CD4-positive, alpha-beta T cell treated with Interleukin-15 for 1 hour (primary cell): ENCODE results near the gene SDHAF1.
A peak's percentile ranks its signal among the peaks of the same experiment; 100 is the strongest.
"Not testable (repeated sequence)": the region's sequence is repeated elsewhere in the genome, so short reads cannot be mapped to it uniquely, and the experiment has no call there.

Experiments
- DNase-seq: peaks from one replicate; pipeline ENCODE4 v3.0.0-alpha.2; 2020

The SDHAF1 gene

DNA sequence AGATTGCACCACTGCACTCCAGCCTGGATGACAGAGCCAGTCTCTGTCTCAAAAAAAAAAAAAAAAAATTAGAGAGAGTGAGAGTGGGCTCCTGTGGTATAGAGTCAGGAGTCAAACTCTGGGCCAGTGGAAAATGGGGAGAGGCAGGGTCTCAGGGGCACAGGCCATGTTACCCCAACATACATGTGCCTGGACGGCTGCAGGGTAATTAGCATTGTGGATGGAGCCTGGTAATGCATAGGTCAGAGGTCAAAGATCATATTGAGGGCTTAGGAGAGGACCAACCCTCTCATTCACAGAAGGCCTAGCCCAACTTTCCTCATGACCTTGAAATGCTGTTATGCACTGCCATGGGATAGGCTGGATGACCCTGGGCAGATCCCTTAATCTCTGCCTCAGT is 30.6 kb downstream of the SDHAF1 start:
- no peak for DNase-seq

DNA sequence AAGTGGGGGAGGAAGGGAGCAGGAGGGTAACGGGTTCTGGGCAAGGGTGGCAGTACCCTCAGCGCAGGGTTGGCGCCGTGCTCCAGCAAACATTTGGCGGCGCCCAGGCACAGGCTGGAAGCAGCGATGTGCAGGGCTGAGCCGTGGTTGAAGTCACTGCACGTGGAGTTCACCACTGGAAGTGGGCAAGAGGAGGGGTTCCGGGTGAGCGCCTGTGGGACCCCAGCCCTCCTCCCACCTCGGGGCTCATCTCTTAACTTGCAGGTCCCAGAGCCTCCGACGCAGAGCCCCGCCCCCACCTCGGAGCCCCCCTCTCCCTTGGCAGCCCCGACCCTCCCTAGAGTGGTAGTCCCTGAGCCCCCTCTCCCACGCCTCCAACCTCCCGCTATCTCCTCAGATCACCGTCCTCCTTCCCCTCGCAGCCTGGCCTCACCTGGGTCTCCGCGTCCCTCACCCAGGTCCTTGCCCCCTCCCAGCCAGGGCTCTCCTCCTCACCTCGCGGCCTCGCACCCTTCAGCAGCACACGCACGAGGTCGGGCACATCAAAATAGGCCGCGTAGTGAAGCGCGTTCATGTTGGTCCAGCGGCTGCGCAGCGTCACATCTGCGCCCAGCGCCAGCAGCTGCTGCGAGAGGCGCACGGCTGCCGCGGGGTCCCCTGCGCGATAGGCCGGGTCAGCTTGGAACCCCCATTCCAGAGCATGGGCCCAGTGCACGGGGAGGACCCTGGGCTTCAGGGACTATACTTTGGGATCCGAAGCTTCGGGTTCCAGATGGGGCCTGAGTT is 31.3 kb downstream of the SDHAF1 start:
- DNase-seq, result no peak

DNA sequence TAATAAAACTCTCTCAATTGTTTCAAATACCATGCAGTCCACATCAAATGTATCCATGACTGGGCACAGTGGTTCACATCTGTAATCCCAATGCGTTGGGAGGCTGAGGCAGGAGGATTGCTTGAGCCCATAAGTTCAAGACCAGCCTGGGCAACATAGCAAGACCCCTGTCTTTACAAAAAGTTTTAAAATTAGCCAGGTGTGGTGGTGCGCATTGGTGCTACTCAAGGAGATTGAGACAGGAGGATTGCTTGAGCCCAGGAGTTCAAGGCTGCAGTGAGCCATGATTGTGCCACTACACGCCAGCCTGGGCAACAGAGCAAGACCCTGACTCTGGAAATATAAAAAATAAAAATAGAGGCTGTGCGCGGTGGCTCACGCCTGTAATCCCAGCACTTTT is 32.7 kb downstream of the SDHAF1 start:
- DNase-seq, result no peak

DNA sequence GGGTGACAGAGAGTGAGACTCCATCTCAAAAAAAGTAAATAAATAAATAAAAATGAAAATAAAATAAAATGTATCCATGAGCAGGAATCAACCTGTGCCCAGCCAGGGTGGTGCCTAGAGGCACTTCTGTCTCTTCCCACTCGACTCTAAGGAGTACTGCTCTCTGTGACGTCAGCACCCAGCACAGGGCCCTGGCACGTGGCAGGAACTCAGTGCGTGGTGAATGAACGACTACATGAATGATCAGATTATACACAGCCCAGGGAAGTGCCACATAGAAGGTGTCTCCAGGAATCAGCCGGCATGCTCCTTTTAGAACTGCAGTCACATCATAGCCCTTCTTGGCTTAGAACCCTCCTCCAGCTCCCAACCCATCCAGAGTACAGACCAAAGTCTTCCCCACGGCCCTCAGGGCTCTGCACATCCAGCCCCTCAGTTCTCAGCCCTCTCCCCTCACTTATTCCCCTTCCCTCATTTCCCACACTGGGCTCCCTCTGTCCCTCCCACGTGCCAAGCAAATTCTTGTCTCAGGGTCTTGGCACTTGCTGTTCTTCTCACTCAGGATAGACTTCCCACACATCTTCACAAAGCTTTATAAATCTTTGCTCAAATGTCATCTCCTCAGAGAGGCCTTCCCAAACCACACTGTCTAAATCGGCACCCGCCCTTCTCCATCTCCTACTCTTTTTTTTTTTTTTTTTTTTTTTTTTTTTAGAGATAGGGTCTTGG is 33.5 kb downstream of the SDHAF1 start:
- DNase-seq, result no peak

DNA sequence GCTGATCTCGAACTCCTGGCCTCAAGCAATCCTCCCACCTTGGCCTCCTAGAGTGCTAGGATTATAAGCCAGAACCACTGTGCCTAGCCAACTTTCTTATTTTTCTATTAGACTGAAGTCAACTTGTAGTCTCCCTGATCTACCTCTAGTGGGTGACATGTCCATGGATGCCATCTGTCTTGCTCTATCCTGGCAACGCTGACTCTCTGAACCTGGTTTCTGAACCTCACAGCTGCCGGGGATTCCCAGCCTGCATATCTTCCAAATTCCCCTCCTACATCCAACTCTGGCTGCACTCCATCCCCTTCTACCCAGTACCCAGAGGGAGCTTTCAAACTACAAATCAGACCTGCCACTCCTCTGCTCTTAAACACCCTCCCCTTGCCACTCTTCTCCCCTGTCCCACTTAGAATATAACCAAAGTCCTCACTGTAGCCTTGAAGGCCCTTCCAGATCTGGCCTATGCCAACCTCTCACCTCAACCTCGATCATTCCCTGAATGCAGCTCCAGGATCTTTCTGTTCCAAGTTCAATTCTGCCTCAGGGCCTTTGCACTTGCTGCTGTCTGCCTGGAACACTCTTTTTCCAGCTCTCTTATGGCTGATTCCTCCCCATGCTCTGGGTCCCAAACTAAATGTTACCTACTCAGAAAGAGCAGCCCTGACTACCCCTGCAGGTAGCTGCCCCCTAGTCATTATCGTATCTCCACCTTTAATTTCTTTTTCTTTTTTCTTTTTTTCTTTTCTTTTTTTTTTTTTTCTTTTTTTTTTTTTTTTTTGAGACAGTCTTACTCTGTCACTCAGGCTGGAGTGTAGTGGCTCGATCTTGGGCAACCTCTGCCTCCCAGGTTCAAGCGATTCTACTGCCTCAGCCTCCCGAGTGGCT is 35.5 kb downstream of the SDHAF1 start:
- no peak for DNase-seq

DNA sequence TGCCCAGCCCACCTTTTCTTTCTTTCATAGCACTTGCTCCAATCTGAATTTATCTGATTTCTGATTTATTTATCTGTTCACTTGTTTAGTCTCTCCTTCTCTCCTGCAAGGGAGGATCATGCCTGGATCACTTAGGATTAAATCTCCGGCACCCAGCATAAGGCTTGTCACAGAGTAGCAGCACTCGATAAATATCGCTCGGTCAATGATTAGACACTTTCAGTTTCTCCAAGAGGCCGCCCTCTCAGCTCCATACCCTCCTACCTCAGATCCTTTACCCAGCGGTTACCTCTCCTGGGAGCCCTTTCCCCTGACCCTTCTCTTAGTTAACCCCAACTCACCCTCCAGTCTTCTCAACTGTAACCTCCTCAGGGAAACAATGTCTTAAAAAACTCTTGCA is 36.3 kb downstream of the SDHAF1 start:
- no peak for DNase-seq

DNA sequence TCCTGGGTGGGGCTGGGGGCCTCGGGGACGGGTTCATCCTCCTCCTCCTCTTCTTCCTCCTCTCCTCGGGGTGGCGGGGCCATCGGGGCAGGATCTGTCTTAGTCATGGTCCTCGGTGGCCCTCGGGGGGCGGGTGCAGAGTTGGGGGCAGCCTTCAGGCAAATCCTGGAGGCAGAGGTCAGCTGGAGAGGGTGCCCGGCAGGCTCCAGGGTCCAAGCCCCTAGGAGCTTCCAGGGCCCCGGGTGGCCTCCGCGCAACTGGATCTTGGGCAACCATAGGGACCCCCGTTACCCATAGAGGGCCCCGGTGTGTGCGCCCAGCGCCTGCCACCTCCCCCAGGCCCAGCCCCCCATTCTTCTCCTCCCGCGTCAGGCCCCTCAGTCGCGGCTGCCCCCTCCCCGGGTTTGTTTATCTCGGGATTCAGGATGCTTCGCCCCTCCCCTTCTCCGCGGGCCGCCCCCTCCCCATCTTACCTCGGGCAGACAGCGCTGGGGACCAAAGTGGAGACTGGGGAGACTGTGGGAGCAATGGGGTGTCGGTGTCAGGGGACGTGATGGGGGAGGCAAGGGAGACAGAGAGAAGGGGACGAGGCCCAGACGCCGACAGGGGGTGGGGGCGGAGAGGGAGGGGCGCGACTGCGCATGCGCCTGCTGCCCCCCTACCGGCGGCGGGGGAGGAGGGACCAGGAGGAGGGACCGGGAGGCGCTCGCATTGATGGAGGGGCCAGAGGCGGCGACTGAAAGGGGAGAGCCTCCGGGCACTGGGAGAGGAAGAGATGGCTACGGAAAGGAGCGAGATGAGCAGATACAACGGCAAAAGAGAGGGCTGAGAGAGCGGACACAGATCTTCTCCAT is 37.5 kb downstream of the SDHAF1 start, which contains the start of gene CLIP3:
CLIP3 (minus strand) TSS at position 623 of the 854 bp plus-strand sequence; CDS start at position 107, 516 bp downstream.
- DNase-seq, result peak; percentile 46

DNA sequence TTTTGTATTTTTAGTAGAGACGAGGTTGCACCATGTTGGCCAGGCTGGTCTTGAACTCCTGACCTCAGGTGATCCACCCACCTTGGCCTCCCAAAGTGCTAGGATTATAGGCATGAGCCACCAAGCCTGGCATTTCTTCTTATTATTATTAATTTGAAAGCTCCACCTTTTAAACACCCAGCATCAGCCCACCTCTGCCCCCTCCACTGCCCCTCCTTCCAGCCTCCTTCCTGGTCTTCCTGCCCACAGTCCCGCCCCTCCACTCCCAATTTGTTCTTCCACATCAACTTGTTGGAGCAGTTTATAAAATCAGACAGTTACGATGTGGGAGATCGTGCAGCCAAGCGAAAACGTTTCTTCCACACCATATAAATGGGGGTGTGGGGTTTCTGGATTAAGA is 45.5 kb downstream of the SDHAF1 start:
- no peak for DNase-seq

DNA sequence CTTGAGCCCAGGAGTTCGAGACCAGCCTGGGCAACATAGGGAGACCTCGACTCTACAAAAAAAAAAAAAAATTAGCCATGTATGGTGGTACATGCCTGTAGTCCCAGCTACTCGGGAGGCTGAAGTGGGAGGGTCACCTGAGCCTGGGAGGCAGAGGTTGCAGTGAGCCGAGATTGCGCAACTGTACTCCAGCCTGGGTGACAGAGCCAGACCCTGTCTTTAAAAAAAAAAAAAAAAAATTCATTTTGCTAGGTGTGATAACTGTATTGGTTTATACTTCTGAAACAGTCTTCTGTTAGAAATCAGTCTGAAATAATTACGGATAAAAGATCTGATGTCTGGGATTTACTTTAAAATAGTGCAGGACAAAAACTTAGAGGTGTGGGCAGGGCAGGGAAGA is 46.1 kb downstream of the SDHAF1 start:
- not testable (repeated sequence) for DNase-seq

DNA sequence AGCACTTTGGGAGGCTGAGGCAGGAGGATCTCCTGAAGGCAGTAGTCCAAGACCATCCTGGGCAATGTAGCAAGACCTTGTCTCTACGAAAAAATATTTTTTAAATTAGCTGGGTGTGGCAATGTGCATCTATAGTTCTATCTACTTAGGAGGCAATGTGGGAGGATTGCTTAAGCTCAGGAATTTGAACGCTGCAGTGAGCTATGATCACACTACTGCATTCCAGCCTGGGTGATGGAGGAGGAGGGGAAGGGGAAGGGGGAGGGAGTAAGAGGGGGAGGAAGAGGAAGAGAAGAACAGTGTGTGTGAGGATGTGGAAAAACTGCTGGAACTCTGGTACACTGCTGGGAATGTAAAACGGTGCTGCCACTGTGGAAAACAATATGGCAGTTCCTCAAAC is 46.8 kb downstream of the SDHAF1 start:
- no peak for DNase-seq

DNA sequence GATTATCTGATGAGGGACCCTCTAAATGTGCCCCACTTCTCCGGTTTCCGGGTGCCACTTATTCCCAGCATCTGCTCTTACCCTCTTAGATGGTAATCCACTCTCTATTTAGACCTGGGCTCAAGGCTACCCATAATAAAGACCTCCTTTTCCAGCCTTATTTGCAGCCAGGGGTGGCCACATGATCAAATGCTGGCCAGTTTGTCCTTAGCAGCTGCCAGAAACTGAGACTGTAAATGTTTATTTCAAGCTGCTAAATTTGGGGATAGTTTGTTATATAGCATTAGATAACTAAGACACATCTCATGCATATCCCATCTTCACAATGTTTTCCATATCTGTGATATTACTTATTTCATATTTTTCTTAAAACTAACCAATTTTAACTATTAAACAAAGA is 49.0 kb downstream of the SDHAF1 start:
- DNase-seq, result no peak
